Endodermal cell (in vitro differentiated cells): ENCODE measurements around the gene FGF14. TPM values are rescaled to one million over a fixed set of nuclear protein-coding genes. Genes with fewer than 3 reads are reported as not detected.

Source experiments
- DNase-seq: peaks from one replicate; pipeline ENCODE4 v3.0.0-alpha.2; 2017
- H3K27ac ChIP-seq: 2 replicates; pipeline ENCODE4 v1.5.1; 2013; ENCODE audit warnings: mild to moderate bottlenecking, low read depth, low read length, moderate library complexity
- H3K27me3 ChIP-seq: 2 replicates; pipeline ENCODE4 v1.6.1; 2013; ENCODE audit warnings: mild to moderate bottlenecking, low read length, moderate library complexity; ENCODE audit not compliant: insufficient read depth, control insufficient read depth, poor library complexity, severe bottlenecking
- H3K36me3 ChIP-seq: 2 replicates; pipeline ENCODE4 v1.7.0; 2013; ENCODE audit warnings: mild to moderate bottlenecking, low read length, moderate library complexity; ENCODE audit not compliant: control insufficient read depth, insufficient read depth
- H3K4me1 ChIP-seq: one replicate; pipeline ENCODE4 v1.7.0; 2013; ENCODE audit warnings: low read length; ENCODE audit not compliant: control insufficient read depth, insufficient read depth
- H3K4me3 ChIP-seq: 2 replicates; pipeline ENCODE4 v1.5.1; 2013; ENCODE audit warnings: mild to moderate bottlenecking, low read length, moderate library complexity
- H3K9ac ChIP-seq: 2 replicates; pipeline ENCODE4 v1.6.1; 2013; ENCODE audit warnings: mild to moderate bottlenecking, low read length, moderate library complexity; ENCODE audit not compliant: poor library complexity, severe bottlenecking; ENCODE audit errors: extremely low read depth
- H3K9me3 ChIP-seq: 2 replicates; pipeline ENCODE4 v1.6.1; 2013; ENCODE audit warnings: mild to moderate bottlenecking, low read length, moderate library complexity; ENCODE audit not compliant: control insufficient read depth
- H3K27ac Mint-ChIP-seq: 2 replicates; pipeline ENCODE4 v1.8.0; 2020; ENCODE audit warnings: mixed read lengths
- H3K27me3 Mint-ChIP-seq: 2 replicates; pipeline ENCODE4 v1.8.0; 2021; ENCODE audit warnings: mild to moderate bottlenecking, mixed read lengths; ENCODE audit not compliant: insufficient read depth
- H3K36me3 Mint-ChIP-seq: 2 replicates; pipeline ENCODE4 v1.8.0; 2020; ENCODE audit warnings: low read depth, mixed read lengths
- H3K4me1 Mint-ChIP-seq: 2 replicates; pipeline ENCODE4 v1.8.0; 2020; ENCODE audit warnings: mixed read lengths
- H3K4me3 Mint-ChIP-seq: 2 replicates; pipeline ENCODE4 v1.8.0; 2020; ENCODE audit warnings: mild to moderate bottlenecking, moderate library complexity, mixed read lengths
- H3K9me3 Mint-ChIP-seq: 2 replicates; pipeline ENCODE4 v1.8.0; 2020; ENCODE audit warnings: mild to moderate bottlenecking, mixed read lengths
- WGBS, 2 experiments: methylation state at CpG; one replicate each; pipeline versions ENCODE4 v1.1.5 to v1.1.7; 2013; ENCODE audit warnings: missing lambda C conversion rate in 2 of 2, mixed read lengths in 1 of 2; ENCODE audit not compliant: insufficient coverage in 1 of 2, insufficient read length in 1 of 2; 5-methylcytosine and 5-hydroxymethylcytosine counted together
- total RNA-seq, 2 donors: library from RNA; stranded (reverse); fragmentation: NEBNext Ultra II Directional in 1 of 2; extraction: Animal tissue kit (Norgen Biotek cat#: 25700) in 1 of 2; gene quantifications; 2 replicates in 1 of 2; 3 replicates in 1 of 2; pipeline ENCODE4 v1.2.1, GENCODE V29; 2021
- TF ChIP-seq, protein P1 (sequence below): fragments of 200-600 bp; sonication (generic); conservative IDR thresholded peaks from 2 replicates; pipeline ENCODE4 v1.5.0; 2021; ENCODE audit warnings: antibody characterized with exemption, mild to moderate bottlenecking

Gene FGF14
- total RNA-seq, 2 donors from 2014 or later = 0.15 to 0.26 TPM

DNA sequence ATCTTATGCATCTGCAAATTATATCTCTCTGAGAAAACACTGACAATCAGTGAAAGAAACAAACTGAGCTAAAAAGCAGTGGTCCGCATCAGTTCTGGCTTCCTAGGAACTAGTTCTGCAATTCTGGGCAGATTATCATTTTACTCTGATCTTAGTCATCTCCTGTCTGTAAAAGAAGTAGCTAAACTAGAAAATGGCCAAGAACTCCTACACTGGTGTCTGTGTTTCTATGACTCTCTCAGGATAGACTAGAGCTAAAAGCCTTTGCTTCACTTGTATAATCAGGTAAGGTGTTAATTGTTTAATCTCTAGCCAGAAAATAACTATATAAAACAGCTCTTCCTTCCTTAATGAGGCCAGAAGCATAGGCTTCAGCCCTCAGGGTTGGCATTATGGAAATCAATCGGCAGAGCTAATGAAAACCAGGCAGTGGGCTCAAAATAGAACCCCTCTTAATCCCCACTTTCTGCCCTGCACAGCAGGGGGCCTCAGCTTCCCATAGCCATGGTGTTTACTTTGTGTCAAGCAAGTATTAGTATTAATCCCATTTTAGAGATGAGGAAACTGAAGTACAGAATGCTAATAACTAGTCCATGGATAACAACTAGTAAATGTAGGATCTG is 459.2 kb downstream of the FGF14 start:
- Histone ChIP-seq H3K4me3 (no peak overlapping the region), H3K9ac (no peak overlapping the region), H3K27ac (no peak overlapping the region), H3K4me1 (no peaks in the 10 kb centered on the region), H3K27me3 (no peaks in the 10 kb centered on the region), H3K9me3 (no peaks in the 10 kb centered on the region), H3K36me3 (no peaks in the 10 kb centered on the region)
- Mint-ChIP-seq H3K9me3 (no peaks in the 10 kb centered on the region), H3K27me3 (no peaks in the 10 kb centered on the region), H3K36me3 (no peaks in the 10 kb centered on the region), H3K4me3 (no peak overlapping the region), H3K27ac (no peak overlapping the region), H3K4me1 (peaks cover 6% of the 10 kb centered on the region)
- DNase-seq = no peak
- TF ChIP-seq, protein P1, sequence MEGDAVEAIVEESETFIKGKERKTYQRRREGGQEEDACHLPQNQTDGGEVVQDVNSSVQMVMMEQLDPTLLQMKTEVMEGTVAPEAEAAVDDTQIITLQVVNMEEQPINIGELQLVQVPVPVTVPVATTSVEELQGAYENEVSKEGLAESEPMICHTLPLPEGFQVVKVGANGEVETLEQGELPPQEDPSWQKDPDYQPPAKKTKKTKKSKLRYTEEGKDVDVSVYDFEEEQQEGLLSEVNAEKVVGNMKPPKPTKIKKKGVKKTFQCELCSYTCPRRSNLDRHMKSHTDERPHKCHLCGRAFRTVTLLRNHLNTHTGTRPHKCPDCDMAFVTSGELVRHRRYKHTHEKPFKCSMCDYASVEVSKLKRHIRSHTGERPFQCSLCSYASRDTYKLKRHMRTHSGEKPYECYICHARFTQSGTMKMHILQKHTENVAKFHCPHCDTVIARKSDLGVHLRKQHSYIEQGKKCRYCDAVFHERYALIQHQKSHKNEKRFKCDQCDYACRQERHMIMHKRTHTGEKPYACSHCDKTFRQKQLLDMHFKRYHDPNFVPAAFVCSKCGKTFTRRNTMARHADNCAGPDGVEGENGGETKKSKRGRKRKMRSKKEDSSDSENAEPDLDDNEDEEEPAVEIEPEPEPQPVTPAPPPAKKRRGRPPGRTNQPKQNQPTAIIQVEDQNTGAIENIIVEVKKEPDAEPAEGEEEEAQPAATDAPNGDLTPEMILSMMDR = no peak
- WGBS, 2 experiments = 86 to 100% methylated on average over 1 to 2 of the region's 2 CpGs

DNA sequence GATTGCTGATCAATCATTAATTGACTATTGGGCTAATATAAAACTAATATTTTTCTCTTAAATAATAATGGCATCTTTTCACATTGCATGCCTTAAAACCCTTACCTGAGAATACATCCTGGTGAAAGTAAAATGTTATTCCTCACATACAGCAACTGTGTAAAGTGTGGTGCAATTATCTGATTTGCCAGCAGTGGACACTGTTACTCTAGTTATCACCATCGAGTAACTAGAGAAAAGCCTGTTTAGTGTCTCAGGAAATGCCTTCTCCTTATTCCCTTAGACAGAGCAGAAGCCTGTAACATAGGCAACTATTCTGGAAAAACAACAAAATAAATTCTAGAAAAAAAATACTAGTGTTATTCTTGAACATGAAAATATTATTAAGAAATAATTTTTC is 459.8 kb downstream of the FGF14 start:
- Histone ChIP-seq H3K9me3 (no peaks in the 10 kb centered on the region), H3K9ac (no peak overlapping the region), H3K36me3 (no peaks in the 10 kb centered on the region), H3K4me3 (no peak overlapping the region), H3K27ac (no peak overlapping the region), H3K4me1 (no peaks in the 10 kb centered on the region), H3K27me3 (no peaks in the 10 kb centered on the region)
- no peaks in the 10 kb centered on the region for H3K36me3 Mint-ChIP-seq
- H3K9me3 Mint-ChIP-seq = no peaks in the 10 kb centered on the region
- no peak overlapping the region for H3K4me3 Mint-ChIP-seq
- H3K27ac Mint-ChIP-seq = no peak overlapping the region
- H3K27me3 Mint-ChIP-seq = peaks cover 3% of the 10 kb centered on the region
- TF ChIP-seq, protein P1 = peak; percentile 84
- DNase-seq = peak; percentile 70
- WGBS, 2 experiments = 0 to 19% methylated on average over 1 of the region's 1 CpG
- H3K4me1 Mint-ChIP-seq = peaks cover 6% of the 10 kb centered on the region

DNA sequence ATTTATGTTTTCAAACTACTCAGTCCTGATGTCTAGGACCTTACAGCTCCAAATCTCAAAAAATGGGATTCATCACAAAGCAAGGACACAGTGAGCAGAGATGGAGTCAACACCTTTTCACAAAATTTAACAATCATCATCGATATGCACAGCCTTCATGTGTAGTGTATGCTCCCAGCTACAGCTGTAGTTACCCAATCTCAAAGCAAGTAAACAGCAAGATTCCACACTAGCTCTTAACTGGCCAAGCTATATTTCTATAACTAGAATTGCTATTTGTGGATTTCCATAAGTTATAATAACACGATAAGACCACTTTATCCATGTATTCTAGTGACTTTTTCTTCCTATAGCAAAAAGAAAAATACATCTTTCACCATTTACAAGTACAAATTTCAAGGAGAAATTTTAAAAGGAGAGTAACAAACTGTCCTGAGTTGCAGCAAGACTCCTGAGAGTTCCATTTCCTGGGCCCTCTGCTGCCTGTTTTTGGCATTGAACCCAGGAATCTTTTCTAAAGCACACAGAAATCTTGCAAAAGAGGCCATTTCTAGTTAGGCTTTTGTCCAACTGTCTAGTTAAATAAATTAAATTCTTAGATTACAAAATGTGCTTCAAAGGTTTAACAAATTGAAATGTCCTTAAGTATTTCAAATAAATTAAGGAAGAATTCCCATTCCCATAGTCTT is 460.6 kb downstream of the FGF14 start:
- no peaks in the 10 kb centered on the region for H3K9me3 ChIP-seq
- no peak overlapping the region for H3K27ac ChIP-seq
- Mint-ChIP-seq H3K27me3 (peaks cover 3% of the 10 kb centered on the region), H3K36me3 (no peaks in the 10 kb centered on the region), H3K27ac (no peak overlapping the region), H3K4me1 (peaks cover 6% of the 10 kb centered on the region), H3K4me3 (no peak overlapping the region), H3K9me3 (no peaks in the 10 kb centered on the region)
- peak; percentile 65 for DNase-seq
- H3K4me3 ChIP-seq = no peak overlapping the region
- no peaks in the 10 kb centered on the region for H3K36me3 ChIP-seq
- no peaks in the 10 kb centered on the region for H3K27me3 ChIP-seq
- H3K9ac ChIP-seq = no peak overlapping the region
- no peaks in the 10 kb centered on the region for H3K4me1 ChIP-seq
- 67 to 80% methylated on average over 1 to 2 of the region's 2 CpGs for WGBS, 2 experiments
- TF ChIP-seq, protein P1 = peak; percentile 70
